Erythroblast (primary cell): ENCODE results near the gene USP22.

Source experiments
- GATA1 ChIP-seq: IDR thresholded peaks from 2 replicates; pipeline ENCODE4 v1.6.1; 2011; ENCODE audit warnings: low read depth, mild to moderate bottlenecking, control low read depth, low read length, moderate library complexity
- POLR2A ChIP-seq: IDR thresholded peaks from 2 replicates; pipeline ENCODE4 v1.6.1; 2011; ENCODE audit warnings: mild to moderate bottlenecking, low read length

GRCh38 chr17:21027031-21027430, 15.8 kb downstream of the USP22 start:
- TF ChIP-seq POLR2A (no peak), GATA1 (no peak)
